ENCODE measurements around the gene STX17. TPM values are rescaled to one million over a fixed set of nuclear protein-coding genes. Genes with fewer than 3 reads are reported as not detected.

STX17 gene
- total RNA-seq, 2 experiments from 2014 or later = 30.6 to 36.1 TPM

GRCh38 chr9:99873943-99874584 lies 32.4 kb upstream of the STX17 start:
- CTCF ChIA-PET = interaction anchor here (1.0 kb wide), 1 partner anchor 55 kb away, joined by 3 read pairs; no protein-coding TSS in a partner anchor
- peak; percentile 40 for DNase-seq
- intact Hi-C loops (cut with micrococcal nuclease) = loop anchor here (1.0 to 2.0 kb wide), 4 partner anchors 48 to 81 kb away; no protein-coding TSS in a partner anchor
- Mint-ChIP-seq H3K9me3 (no peaks in the 10 kb centered on the region), H3K27ac (peak overlapping the region; percentile 42), H3K27me3 (peaks cover 2% of the 10 kb centered on the region), H3K36me3 (no peaks in the 10 kb centered on the region), H3K4me3 (no peak overlapping the region), H3K4me1 (ENCODE audit: low read depth) (peaks cover 10% of the 10 kb centered on the region)
- POLR2A ChIA-PET = no interaction called here

- DNase-seq = no peak
- H3K27ac Mint-ChIP-seq = no peak overlapping the region
- intact Hi-C loops (cut with micrococcal nuclease) = no loop called here
- ChIA-PET CTCF (no interaction called here), POLR2A (no interaction called here)
- no peak overlapping the region for H3K4me3 Mint-ChIP-seq
- peaks cover 10% of the 10 kb centered on the region for H3K4me1 Mint-ChIP-seq (ENCODE audit: low read depth)
- H3K27me3 Mint-ChIP-seq = peaks cover 2% of the 10 kb centered on the region
- peaks cover under 1% of the 10 kb centered on the region for H3K36me3 Mint-ChIP-seq
- H3K9me3 Mint-ChIP-seq = no peaks in the 10 kb centered on the region
These were observed 30.3 kb upstream of the STX17 start for GRCh38 chr9:99876190-99876589.

- Mint-ChIP-seq H3K27ac (no peak overlapping the region), H3K9me3 (no peaks in the 10 kb centered on the region), H3K27me3 (peaks cover 2% of the 10 kb centered on the region), H3K4me3 (no peak overlapping the region), H3K4me1 (ENCODE audit: low read depth) (peaks cover 11% of the 10 kb centered on the region), H3K36me3 (peaks cover 2% of the 10 kb centered on the region)
- DNase-seq = no peak
- CTCF ChIA-PET = no interaction called here
- intact Hi-C loops (cut with micrococcal nuclease) = no loop called here
- POLR2A ChIA-PET = no interaction called here
These were observed 27.8 kb upstream of the STX17 start for GRCh38 chr9:99878651-99879050.

- Mint-ChIP-seq H3K27ac (no peak overlapping the region), H3K9me3 (no peaks in the 10 kb centered on the region), H3K36me3 (peaks cover 2% of the 10 kb centered on the region), H3K27me3 (no peaks in the 10 kb centered on the region), H3K4me1 (ENCODE audit: low read depth) (peaks cover 5% of the 10 kb centered on the region), H3K4me3 (no peak overlapping the region)
- peak; percentile 49 for DNase-seq
- ChIA-PET CTCF (no interaction called here), POLR2A (no interaction called here)
- intact Hi-C loops (cut with micrococcal nuclease) = no loop called here
These were observed 24.7 kb upstream of the STX17 start for GRCh38 chr9:99881769-99882168.

- no peaks in the 10 kb centered on the region for H3K9me3 Mint-ChIP-seq
- ChIA-PET CTCF (interaction anchor here (0.6 kb wide), 1 partner anchor 1605 kb away, joined by 3 read pairs; no protein-coding TSS in a partner anchor), POLR2A (no interaction called here)
- no peak overlapping the region for H3K4me3 Mint-ChIP-seq
- intact Hi-C loops (cut with micrococcal nuclease) = no loop called here
- H3K4me1 Mint-ChIP-seq (ENCODE audit: low read depth) = peaks cover 5% of the 10 kb centered on the region
- DNase-seq = no peak
- H3K36me3 Mint-ChIP-seq = peaks cover 2% of the 10 kb centered on the region
- H3K27me3 Mint-ChIP-seq = no peaks in the 10 kb centered on the region
- no peak overlapping the region for H3K27ac Mint-ChIP-seq
These were observed 20.7 kb upstream of the STX17 start for GRCh38 chr9:99885747-99886146.

- H3K36me3 Mint-ChIP-seq = no peaks in the 10 kb centered on the region
- no peaks in the 10 kb centered on the region for H3K4me1 Mint-ChIP-seq (ENCODE audit: low read depth)
- ChIA-PET CTCF (interaction anchor here (0.5 to 2.0 kb wide), 3 partner anchors 19 to 122 kb away, joined by 3 to 7 read pairs (median 3); no protein-coding TSS in a partner anchor), POLR2A (no interaction called here)
- no peak overlapping the region for H3K27ac Mint-ChIP-seq
- H3K27me3 Mint-ChIP-seq = no peaks in the 10 kb centered on the region
- DNase-seq = no peak
- no peak overlapping the region for H3K4me3 Mint-ChIP-seq
- H3K9me3 Mint-ChIP-seq = no peaks in the 10 kb centered on the region
- intact Hi-C loops (cut with micrococcal nuclease) = no loop called here
These were observed 17.3 kb upstream of the STX17 start for GRCh38 chr9:99889120-99889519.

- Mint-ChIP-seq H3K9me3 (no peaks in the 10 kb centered on the region), H3K27me3 (peaks cover 1% of the 10 kb centered on the region), H3K27ac (no peak overlapping the region), H3K4me3 (no peak overlapping the region), H3K4me1 (ENCODE audit: low read depth) (no peaks in the 10 kb centered on the region), H3K36me3 (no peaks in the 10 kb centered on the region)
- CTCF ChIA-PET = interaction anchor here (0.5 kb wide), 1 partner anchor 12 kb away, joined by 3 read pairs; no protein-coding TSS in a partner anchor
- POLR2A ChIA-PET = no interaction called here
- intact Hi-C loops (cut with micrococcal nuclease) = no loop called here
- DNase-seq = no peak
These were observed 11.6 kb upstream of the STX17 start for GRCh38 chr9:99894826-99895225.

- H3K4me3 Mint-ChIP-seq = no peak overlapping the region
- no peaks in the 10 kb centered on the region for H3K36me3 Mint-ChIP-seq
- no peak for DNase-seq
- intact Hi-C loops (cut with micrococcal nuclease) = no loop called here
- CTCF ChIA-PET = interaction anchor here (0.5 kb wide), 1 partner anchor 12 kb away, joined by 3 read pairs; no protein-coding TSS in a partner anchor
- no peak overlapping the region for H3K27ac Mint-ChIP-seq
- no peaks in the 10 kb centered on the region for H3K4me1 Mint-ChIP-seq (ENCODE audit: low read depth)
- POLR2A ChIA-PET = no interaction called here
- H3K27me3 Mint-ChIP-seq = peaks cover 1% of the 10 kb centered on the region
- H3K9me3 Mint-ChIP-seq = no peaks in the 10 kb centered on the region
These were observed 10.9 kb upstream of the STX17 start for GRCh38 chr9:99895510-99895909.

GRCh38 chr9:99896119-99896518 lies 10.3 kb upstream of the STX17 start:
- Mint-ChIP-seq H3K27ac (no peak overlapping the region), H3K4me3 (no peak overlapping the region), H3K27me3 (peaks cover 1% of the 10 kb centered on the region), H3K4me1 (ENCODE audit: low read depth) (no peaks in the 10 kb centered on the region), H3K36me3 (no peaks in the 10 kb centered on the region), H3K9me3 (no peaks in the 10 kb centered on the region)
- DNase-seq = no peak
- CTCF ChIA-PET = no interaction called here
- POLR2A ChIA-PET = no interaction called here
- intact Hi-C loops (cut with micrococcal nuclease) = no loop called here

- intact Hi-C loops (cut with micrococcal nuclease) = loop anchor here (10.0 kb wide), 1 partner anchor 649 kb away; no protein-coding TSS in a partner anchor
These were observed 3.1 kb upstream of the STX17 start for GRCh38 chr9:99903393-99903792.

GRCh38 chr9:99905833-99906402 lies 536 bp upstream of the STX17 start:
- CTCF ChIA-PET = interaction anchor here (0.7 to 2.3 kb wide), 6 partner anchors 10 to 105 kb away, joined by 3 to 7 read pairs (median 4); no protein-coding TSS in a partner anchor
- H3K4me3 Mint-ChIP-seq = peak overlapping the region; percentile 81
- peaks cover 3% of the 10 kb centered on the region for H3K27me3 Mint-ChIP-seq
- POLR2A ChIA-PET = interaction anchor here (0.8 to 1.5 kb wide), 3 partner anchors 9 to 83 kb away, joined by 3 to 4 read pairs (median 3); no protein-coding TSS in a partner anchor
- peaks cover 4% of the 10 kb centered on the region for H3K36me3 Mint-ChIP-seq
- no peaks in the 10 kb centered on the region for H3K9me3 Mint-ChIP-seq
- peaks cover 20% of the 10 kb centered on the region for H3K4me1 Mint-ChIP-seq (ENCODE audit: low read depth)
- H3K27ac Mint-ChIP-seq = peak overlapping the region; percentile 69
- intact Hi-C loops (cut with micrococcal nuclease) = loop anchor here (1.0 to 10.0 kb wide), 7 partner anchors 39 to 1493 kb away; partner anchors contain the start of genes ERP44, INVS, MRPL50 and ZNF189
- no peak for DNase-seq

More at GRCh38 chr9:99903393-99903792, 3.1 kb upstream of the STX17 start:
- peaks cover 3% of the 10 kb centered on the region for H3K27me3 Mint-ChIP-seq
- ChIA-PET CTCF (no interaction called here), POLR2A (interaction anchor here (1.5 kb wide), 1 partner anchor 74 kb away, joined by 4 read pairs; no protein-coding TSS in a partner anchor)
- peaks cover 4% of the 10 kb centered on the region for H3K36me3 Mint-ChIP-seq
- H3K27ac Mint-ChIP-seq = no peak overlapping the region
- no peak overlapping the region for H3K4me3 Mint-ChIP-seq
- H3K9me3 Mint-ChIP-seq = no peaks in the 10 kb centered on the region
- peaks cover 10% of the 10 kb centered on the region for H3K4me1 Mint-ChIP-seq (ENCODE audit: low read depth)
- DNase-seq = no peak

GRCh38 chr9:99907208-99907532 lies 716 bp downstream of the STX17 start:
- ChIA-PET POLR2A (interaction anchor here (0.8 to 1.5 kb wide), 5 partner anchors 10 to 85 kb away, joined by 3 to 4 read pairs (median 3); no protein-coding TSS in a partner anchor), CTCF (interaction anchor here (2.3 kb wide), 1 partner anchor 83 kb away, joined by 7 read pairs; no protein-coding TSS in a partner anchor)
- DNase-seq = no peak
- H3K27me3 Mint-ChIP-seq = peaks cover 3% of the 10 kb centered on the region
- intact Hi-C loops (cut with micrococcal nuclease) = loop anchor here (2.0 to 10.0 kb wide), 5 partner anchors 40 to 1492 kb away; partner anchors contain the start of genes ERP44, INVS, MRPL50 and ZNF189
- H3K9me3 Mint-ChIP-seq = no peaks in the 10 kb centered on the region
- H3K36me3 Mint-ChIP-seq = peaks cover 11% of the 10 kb centered on the region
- H3K4me3 Mint-ChIP-seq = peak overlapping the region; percentile 96
- peak overlapping the region; percentile 95 for H3K27ac Mint-ChIP-seq
- peaks cover 21% of the 10 kb centered on the region for H3K4me1 Mint-ChIP-seq (ENCODE audit: low read depth)
